HG03066 (cell line): ENCODE results near the gene NRIP2.
"Not testable (repeated sequence)": the region's sequence is repeated elsewhere in the genome, so short reads cannot be mapped to it uniquely, and the experiment has no call there.

Experiments used
- ATAC-seq: cut with Tn5 transposase; IDR thresholded peaks from one replicate; pipeline ENCODE4 v1.9.1; 2021; ENCODE audit warnings: low read depth; ENCODE audit not compliant: unreplicated experiment

Gene NRIP2, protein sequence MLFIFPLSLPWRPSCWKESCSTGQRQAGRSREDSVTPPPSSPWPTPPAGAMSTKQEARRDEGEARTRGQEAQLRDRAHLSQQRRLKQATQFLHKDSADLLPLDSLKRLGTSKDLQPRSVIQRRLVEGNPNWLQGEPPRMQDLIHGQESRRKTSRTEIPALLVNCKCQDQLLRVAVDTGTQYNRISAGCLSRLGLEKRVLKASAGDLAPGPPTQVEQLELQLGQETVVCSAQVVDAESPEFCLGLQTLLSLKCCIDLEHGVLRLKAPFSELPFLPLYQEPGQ

GRCh38 chr12:2834581-2835491, at the start of gene NRIP2:
TSS of gene NRIP2 (minus strand) at chr12:2835035. CDS start at chr12:2834983, 52 bp downstream.
- ATAC-seq, result no peak

DNA sequence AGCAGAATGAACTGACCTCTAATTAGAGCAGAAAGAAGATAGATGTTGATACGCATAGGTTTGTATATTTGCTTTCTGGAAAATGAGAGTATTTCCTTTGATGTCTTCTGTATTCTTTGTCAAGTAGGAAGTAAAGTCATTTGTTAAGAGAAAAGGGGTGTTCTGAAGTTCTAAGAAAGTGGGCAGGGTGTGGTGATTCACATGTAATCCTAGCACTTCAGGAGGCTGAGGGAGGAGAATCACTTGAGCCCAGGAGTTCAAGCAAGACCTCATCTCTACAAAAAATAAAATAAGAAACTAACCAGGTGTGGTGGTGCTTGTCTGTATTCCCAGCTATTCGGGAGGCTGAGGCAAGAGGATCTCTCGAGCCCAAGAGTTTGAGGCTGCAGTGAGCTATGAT, 45.0 kb upstream of the NRIP2 start:
- no peak for ATAC-seq

GRCh38 chr12:2877953-2878732, 43.3 kb upstream of the NRIP2 start:
- peak; percentile 11 for ATAC-seq

- ATAC-seq, result peak; percentile 66
These were observed 42.5 kb upstream of the NRIP2 start, which contains the start of the genes FOXM1 and RHNO1 for GRCh38 chr12:2877047-2877952. TSS of gene FOXM1 (minus strand) at chr12:2877174. CDS start at chr12:2874478, 2,696 bp downstream. TSS of gene RHNO1 (plus strand) at chr12:2877223. CDS start at chr12:2885367, 8,144 bp downstream.

GRCh38 chr12:2876431-2877046, 41.7 kb upstream of the NRIP2 start:
- ATAC-seq, result no peak

- ATAC-seq, result not testable (repeated sequence)
These were observed 34.3 kb upstream of the NRIP2 start for GRCh38 chr12:2868986-2869632.

- ATAC-seq, result no peak
These were observed 29.4 kb upstream of the NRIP2 start for GRCh38 chr12:2864198-2864597.

DNA sequence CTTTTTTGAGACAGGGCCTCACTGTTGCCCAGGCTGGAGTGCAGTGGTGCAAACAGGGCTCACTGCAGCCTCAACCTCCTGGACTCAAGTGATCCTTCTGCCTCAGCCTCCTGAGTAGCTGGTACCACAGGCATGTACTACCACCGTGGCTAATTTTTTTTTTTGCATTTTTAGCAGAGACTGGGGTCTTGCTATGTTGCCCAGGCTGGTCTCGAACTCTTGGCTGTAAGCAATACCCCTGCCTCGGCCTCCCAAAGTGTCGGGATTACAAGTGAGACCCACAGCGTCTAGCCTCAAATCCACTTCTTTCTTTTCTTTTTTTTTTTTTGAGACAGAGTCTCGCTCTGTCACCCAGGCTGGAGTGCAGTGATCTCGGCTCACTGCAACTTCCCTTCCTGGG, 28.6 kb upstream of the NRIP2 start:
- ATAC-seq, result not testable (repeated sequence)

DNA sequence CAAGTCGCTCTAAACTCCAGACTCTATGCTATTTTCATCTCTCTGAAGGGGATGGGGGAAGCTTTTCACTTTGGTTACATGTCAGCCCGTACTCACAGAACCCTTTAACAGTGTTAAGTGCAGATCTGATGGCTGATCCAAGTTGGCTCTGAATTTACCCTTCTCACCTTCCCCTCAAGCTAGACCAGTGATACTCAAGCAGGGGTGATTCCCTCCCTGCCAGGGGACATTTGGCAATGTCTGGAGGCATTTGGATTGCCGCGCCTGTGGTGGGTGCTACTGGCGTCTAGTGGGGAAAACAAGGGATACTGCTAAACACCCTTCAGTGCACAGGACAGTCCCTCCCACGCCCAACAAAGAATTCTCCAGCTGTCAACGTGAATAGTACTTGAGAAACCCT, 28.0 kb upstream of the NRIP2 start:
- ATAC-seq, result no peak

- ATAC-seq, result no peak
These were observed 25.3 kb upstream of the NRIP2 start for GRCh38 chr12:2860170-2860569.

DNA sequence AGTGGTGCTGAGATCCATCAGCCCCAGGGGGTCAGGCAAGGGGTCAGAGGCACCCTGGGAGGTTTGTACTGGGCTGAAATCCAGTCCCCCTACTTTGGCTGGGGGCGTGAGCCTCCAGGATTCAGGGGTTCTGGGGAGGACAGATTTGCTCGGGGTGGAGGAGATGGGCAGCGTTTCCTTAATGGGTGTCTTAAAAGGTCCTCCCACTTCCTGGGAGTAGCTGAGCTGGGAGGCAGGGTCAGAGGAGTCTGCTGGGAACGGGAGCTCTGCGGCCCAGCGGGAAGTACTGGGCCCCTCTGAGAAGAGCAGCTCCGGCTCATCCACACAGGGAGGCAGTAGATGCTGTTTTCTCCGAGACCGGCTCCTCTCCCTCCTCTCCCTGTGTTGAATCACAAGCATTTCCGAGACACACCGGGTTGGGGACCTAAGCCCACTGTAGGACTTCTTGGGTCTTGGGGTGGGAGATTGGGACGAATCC, 24.1 kb upstream of the NRIP2 start:
- ATAC-seq, result no peak

- ATAC-seq, result no peak
These were observed 23.5 kb upstream of the NRIP2 start for GRCh38 chr12:2858334-2858733.

- no peak for ATAC-seq
These were observed 22.7 kb upstream of the NRIP2 start for GRCh38 chr12:2857576-2857975.

- no peak for ATAC-seq
These were observed 22.2 kb upstream of the NRIP2 start, which contains the start of gene TEX52 for GRCh38 chr12:2857021-2857431. TSS of gene TEX52 (minus strand) at chr12:2857039. CDS start at chr12:2857026, 13 bp downstream.

GRCh38 chr12:2856051-2856450, 21.2 kb upstream of the NRIP2 start:
- ATAC-seq, result no peak

DNA sequence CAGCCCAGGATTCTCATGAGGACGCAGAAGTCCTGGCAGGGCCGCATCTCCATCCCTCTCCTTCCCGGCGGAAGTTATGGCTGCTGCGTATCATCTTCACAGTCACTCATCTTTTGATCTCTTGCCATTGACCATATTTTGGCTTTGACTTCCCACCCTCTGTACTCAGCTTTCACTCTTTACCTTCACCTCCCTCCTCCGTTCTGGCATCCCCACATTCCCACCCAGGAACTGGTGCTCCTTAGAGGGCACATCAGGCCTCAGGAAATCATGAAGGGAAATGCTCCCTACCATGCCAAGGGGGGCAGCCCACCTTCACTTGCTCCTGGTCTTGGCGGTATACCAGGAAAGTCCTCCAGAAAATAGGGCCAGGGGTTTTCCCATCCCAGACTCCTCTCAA, 20.7 kb upstream of the NRIP2 start:
- no peak for ATAC-seq

GRCh38 chr12:2854669-2855453, 20.0 kb upstream of the NRIP2 start:
- no peak for ATAC-seq

DNA sequence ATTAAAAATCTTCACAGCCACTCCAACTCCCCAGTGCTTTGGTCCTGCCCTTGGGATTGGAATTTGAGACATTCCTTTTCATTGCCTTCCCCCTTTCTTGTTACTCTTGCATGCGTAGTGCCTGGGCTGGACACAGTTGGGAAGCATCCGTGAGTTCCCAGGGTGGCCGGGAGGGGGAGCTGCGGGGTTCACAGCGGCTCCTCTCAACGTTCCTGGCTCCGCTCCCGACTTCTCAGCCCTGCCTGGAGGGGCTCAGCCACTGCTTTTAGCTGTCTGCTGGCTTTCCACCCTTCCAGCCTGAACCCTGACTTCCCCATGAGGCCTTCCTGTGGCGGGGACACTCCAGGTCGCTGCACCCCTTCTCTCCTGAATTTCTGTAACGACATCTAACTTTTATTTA, 18.8 kb upstream of the NRIP2 start:
- ATAC-seq, result no peak
